Measurements from ENCODE around the gene SLC8A1.

SLC8A1 gene

DNA sequence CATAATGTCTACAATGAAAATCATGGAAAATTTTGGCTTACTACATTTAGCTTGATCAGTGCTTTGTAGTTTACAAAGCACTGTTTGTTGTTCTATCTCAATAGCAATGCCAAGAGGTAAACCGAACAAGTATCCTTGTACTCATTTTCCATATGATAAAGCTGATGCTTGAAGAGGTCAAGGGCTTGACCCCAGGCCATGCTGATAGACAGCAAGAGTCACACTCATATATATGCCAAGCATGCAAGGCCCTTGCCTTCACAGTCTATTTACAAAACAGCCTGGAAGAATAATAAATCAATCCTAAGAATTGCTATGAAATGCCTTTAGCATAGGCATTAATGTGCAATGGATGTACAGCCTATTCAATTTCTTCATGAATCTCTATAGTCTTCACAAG is 71.8 kb downstream of the SLC8A1 start:
- no peak for DNase-seq

DNA sequence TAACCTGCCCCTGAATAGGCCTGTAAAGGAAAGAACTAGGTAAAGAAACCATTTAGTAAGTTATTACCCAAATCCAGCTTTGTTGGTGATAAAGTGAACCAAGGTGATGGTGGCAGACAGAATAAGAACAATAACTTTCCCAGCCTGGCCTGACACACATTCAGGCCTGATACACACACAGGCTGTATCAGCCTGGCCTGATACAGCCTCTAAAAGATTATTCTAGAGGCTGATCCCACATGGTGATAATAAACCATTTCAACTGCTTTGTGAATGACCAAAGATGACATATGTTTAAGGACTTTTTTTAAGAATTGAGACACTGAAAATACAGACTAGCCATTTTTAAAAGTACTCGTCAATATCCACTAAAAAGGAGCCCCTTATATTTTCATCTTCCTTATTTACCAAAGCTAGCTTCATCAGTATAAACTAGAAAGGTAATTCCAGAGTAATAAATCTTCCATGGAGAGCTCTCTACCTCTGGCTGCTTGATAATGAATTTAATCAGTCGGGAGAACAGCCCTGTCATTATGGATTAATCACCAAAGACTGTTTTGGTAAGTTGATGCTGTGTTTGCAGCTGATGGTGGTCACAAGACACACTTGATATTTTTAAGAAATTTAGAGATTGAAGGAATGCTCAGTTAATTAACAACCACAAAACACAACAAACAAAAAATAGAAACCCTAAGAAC is 77.2 kb downstream of the SLC8A1 start:
- DNase-seq = no peak

DNA sequence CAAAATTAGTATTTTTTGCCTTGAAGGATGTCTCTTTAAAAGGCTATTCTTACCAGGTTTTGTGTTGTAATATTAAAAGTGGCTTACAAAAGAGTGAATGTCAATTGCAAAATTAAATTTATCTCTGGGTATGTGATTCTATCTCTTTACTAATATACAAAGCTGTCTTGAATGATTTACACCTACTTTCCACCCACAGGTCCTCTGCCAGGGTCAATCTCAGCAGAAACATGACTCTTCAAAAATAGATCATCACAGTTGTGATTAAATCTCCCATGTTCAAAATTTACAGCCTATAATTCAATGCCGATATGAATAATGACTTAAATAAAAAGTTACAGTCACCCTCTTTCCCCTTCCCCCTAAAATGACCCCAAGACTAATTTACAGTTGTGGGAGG is 78.8 kb downstream of the SLC8A1 start:
- no peak for DNase-seq

DNA sequence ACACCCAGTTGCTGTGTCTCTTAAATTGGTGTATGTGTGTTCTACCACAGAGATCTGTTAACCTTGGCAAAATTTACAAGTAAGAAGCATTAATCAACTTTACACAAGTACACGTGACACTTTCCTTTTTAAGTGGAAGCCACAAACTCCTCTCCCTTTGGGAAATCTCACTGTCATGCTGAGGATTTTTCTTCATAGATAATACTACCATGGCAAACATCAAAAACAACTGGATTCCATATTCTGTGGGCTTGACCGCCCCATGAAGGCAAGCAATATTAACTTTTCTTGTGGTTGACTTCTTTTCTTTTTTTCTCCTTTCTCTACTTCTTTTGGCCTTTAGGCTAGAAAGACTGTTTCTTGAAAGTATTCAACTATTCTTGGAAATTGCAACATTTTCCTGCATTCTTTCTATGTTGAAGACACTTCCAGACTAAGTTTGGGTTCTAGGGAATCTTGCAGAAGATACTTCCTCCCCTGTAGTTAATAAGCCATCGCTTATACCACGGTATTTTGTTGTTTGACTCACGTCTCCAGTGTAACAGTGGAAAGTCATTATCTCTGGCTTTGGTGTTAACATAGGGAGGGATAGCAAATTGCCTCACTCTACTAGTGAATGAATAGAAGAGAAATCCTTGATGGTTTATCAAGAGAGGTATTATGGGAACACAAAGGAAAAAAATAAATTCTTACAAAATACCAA is 79.5 kb downstream of the SLC8A1 start:
- no peak for DNase-seq

DNA sequence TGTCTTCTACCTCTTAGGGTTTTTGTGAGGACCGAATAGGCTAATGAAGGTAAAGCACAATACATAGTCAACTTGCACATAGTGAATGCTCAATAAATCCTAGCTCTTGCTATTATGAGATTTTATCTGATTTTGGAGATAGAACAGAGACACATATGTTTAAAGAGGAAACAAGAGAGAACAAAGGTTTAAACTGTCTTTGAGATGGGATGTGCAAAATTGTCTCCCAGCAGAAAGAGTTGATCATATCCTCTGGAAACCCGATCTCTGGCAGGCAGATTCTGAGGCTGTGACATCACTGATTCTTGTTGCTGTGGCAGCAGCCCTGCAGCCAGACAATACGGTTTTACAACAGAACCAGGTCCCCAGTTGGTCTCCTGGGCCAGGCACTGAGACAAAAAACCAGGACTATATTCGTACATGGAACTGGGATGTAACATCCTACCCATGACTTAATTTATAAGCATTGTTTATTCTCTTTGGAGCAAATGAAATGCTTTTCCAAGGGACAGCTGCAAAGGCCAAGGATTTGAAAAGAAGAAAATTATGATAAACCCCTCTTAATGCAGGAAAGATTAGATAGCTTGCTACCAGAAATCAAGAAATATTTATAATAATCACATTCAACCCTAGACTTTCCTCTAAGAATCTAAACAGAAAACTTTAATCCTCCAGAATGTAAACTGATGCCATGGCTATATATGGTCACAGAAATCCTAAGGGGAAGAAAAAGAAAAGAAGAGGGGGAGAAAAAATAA is 80.2 kb downstream of the SLC8A1 start:
- DNase-seq = no peak

DNA sequence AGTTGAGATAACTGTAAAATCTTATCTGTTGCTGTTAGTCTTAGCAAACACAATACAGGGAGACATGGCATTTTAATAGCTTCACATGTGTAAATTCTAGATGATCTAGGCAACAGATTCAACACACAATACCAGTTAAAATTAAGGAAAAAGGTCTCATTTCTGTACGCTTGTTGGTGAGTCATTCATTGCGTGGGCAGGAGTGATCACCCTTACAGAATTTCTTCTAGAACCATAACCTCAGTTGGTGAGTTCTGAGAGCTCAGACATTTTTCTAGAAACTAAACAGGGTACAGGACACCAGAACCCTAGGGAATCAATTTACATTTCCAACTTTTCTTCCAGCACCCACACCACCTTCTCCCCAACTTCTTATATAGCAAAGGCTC is 81.9 kb downstream of the SLC8A1 start:
- DNase-seq = peak; percentile 12

DNA sequence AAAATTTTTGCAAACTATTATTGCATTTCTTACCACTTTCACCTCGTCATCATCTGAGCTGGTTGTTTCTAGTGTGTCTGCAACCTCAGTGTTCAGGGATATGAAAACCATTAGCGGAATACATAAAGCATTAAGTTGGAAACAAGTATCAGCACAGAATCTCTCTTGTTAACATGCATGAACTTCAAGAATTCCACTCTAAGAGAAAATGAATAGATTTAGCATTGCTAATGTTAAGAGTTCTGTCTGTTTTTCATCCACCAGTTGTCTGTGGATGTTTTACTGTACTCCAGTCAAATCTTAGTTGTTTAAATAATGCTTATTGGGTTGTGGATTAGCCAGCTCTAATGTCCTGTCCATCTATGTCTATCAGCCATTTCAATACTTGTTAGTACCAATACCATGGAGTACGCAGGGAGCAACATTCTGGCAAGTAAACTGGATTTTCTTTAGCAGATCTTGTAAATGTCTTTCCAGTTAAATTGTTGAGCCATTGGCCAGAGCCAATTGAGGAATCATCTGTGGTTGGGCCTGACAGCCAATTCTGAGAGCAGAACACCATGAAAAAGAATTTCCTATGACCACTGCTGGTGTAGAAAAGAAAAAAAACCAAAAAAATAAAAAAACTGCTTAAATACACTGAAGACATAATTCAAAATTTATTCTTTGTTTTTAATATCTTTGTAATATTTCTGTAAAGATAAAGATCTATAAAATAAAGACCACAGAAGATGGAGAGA is 82.5 kb downstream of the SLC8A1 start:
- no peak for DNase-seq

DNA sequence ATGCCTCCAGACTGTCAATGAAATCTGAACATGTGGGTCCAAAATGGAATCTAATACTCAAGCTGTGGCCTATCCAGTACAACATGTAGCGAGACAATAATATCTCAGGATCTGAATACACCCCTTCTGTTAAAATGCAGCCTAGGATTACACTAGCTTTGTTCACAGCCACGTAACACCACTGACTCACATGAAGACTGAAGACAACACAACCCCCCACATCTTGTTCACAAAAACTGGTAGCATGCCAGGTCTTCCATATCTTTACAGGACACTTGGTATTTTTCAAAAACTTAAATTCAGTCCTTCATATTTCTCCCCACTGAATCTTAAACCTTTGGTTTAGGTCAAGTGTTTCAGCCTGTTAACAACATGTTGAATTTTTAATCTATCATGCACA is 84.2 kb downstream of the SLC8A1 start:
- DNase-seq = no peak

DNA sequence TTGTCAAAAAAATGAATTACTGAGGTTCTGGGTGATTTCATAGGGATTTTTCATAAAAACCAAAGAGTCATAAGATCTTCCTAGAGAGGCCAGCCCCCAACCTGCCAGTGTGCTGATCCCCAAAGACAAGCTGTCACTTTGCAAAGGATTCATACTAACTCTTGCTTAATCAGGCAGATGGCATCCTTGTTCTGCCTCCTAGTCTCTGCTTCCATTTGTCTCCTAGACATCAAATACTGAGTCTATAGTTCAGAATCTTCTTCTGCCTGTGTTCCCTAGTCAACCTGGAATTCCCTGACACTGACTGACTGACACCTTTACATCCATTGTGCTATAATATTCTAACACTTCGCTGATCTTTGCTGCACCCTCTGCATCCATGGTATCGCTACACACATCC is 84.9 kb downstream of the SLC8A1 start:
- DNase-seq = no peak

DNA sequence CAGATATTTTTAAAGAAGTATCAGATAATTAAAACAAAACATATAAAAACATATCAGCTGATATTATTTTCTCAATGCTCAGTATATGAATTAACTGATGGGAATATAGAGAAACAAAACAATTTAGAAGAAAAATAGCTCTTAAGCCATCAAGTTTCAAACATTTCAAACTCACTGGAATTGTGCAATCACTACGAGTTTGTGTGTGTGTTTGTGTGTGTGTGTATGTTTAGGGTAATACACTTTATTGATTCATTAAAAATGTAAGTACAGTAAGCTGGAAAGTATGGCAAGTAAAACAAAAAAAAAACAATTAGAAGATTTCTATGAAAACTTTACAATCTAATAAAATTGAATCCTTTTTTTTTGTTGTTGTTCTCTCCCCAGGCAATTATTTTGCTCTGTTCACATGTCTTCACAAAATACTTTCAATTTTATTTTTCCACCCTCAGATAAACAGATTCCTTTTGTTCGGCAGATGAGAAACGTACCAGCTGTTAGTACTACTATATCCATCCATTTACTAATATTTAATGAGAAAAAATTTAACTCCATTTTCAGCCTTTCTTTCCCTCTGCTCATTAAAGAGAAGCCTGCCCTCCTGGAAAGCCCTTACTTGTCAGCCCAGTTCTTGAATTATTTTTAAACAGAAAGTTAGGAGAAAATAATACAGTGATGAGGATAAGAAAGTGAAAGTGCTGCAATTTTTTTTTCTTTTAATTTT is 87.6 kb downstream of the SLC8A1 start:
- no peak for DNase-seq

DNA sequence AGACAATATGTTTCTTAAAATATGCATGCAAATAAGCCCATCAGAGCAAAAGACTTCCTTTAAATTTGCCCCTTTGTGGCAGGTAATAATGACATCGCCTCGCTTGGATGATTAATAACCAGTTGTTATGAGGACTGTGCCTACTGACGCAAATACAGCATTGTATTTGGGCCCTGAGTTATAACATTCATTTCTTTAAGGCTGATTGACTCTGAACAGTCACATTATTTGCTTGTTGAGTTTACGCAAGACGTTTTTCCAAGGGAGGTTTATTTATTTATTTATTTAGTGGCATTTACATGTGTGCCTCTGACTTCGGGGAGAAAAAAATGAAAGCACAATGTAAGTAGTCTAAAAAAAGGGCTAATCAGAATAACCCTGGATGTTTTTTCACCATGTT is 88.3 kb downstream of the SLC8A1 start:
- DNase-seq = no peak

DNA sequence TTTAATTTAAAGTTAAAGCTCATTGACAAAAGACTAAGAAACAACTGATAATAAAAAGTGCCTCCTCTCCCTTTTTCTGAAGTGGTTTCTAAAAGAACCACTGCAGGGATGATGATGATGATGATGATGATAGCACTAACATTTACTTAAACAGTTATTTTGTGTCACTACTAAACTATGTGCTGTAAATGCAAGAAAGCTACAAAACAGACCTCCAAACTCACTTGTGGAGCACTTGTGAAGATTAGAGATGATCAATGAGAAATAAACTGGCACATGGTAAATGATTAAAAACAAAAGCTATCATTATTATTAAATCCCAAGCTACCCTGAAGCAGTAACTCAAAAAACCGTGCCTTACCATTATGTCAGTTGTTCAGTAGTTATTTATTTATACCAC is 88.7 kb downstream of the SLC8A1 start:
- no peak for DNase-seq

DNA sequence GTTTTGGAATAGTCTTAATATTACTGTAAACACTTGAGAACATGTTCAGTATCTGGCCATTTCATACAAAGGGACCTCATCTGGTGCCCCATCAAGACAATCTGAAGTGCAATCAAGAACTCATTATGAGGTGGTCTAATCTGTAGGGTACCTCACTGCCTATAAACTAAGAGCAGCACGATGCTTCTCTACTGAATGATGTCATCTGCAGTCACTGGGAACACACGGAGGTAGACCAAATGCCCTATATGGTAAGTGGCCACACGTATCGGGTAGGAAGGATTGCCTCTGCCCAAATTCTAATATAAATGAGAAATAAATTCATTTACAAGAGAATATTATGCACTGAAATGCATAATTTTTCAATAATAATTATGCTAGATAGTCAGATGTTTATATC is 90.4 kb downstream of the SLC8A1 start:
- DNase-seq = no peak

DNA sequence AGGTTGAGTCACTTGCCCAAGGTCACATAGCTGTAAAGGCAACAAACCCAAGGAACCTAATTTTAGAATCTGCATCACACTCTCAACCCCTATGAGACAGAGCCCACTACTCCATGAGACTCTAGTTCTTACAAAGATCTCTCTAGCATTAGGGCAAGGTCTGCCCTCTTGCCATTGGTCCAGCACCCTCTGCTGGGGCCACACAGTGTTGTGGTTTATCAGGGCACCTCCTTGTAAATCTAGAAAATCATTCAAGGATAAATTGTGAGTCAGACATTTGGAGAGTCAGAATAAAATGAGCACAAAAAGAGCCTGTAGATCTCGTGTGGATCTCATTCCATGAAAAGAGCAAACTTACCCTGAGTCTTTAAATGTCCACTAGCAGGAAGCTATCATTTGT is 91.2 kb downstream of the SLC8A1 start:
- no peak for DNase-seq

DNA sequence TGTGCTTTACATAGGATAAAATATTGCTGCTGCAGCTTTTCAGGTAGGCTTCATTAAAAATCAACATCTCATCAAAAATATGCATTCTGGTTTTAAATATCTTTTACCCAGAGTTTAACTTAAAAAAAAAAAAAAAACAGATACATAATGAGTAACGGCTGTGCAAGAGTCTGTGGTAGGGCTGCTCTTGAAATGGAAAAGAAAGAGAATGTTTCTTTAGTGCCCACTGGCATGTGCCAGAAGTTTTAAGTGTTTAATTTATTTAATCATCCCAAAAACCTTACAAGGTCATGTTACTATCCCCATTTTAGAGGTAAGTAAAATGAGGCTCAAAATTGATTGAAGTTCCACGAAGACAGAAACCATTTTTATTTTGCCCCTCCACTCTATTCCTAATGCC is 92.1 kb downstream of the SLC8A1 start:
- no peak for DNase-seq

DNA sequence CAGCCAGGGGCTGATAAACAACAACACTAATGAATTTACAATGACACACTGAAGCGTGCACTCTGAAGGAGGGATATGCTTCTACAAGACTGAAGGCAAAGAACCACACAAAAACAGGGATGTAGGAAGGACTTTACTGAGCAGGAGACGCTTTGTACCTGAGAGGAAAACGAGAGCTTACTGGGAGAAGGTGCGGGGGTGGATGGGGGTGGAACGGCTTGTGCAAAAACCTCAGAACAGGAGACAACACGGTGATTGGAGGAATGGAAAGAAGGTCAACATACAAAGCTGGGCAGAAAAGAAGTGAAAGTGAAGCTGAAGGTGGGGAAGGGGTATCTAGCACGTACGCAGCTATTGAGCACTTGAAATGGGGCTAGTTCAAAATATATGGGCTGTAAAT is 93.1 kb downstream of the SLC8A1 start:
- no peak for DNase-seq

DNA sequence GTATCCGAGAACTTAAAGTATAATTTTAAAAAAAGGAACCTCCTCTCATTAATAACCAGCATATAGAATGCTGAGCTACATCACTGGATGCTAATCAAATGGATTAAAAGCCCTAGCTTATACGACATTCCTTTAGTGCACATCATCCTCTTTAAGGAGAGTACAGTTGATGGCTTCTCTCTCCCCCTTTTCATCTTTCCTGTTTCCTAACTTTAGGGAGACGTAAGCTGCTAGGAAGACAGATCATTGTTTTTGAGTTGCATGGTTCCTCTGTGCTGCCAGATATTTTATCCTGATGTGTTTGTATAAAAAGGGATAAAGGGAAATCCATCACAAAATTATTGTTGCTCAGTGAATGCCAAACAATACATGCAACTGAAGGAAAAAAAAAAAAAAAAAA is 94.2 kb downstream of the SLC8A1 start:
- no peak for DNase-seq

DNA sequence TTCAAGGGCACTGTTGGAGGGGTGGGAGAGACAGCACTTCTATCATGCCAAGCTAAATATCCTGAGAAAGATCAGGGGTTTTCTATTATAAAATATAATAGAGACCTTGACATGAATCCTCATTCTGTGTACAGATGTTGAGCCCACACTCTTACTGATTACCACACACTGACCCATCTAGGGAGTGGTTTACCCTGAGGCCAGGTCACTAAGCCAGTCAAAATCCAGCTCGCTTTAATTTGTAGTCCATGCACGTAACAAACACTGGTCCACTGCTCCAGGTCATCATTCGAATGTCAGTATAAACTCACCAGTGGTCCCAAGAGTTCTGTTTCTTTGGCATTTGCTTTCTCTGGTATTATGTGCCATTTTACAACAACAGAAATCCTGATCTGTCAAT is 96.4 kb downstream of the SLC8A1 start:
- no peak for DNase-seq

DNA sequence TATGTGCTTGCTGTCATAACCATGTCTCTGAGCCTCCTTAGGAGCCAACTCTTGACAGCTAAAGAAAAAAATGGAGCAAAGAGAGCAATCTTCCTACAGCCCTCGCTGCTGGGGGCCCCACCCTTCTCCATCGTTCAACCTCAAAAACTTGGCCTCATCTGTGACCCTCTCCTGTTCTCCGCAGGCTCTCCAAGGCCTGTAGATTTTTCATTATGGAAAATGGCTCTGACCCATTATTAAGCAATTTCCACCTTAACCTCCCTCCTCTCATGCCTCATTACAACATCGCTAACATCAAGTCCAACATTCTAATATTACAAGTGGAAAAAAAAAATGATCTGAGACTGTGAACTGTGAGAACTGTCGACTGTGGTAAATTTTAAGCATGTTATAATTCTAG is 98.7 kb downstream of the SLC8A1 start:
- DNase-seq = no peak

DNA sequence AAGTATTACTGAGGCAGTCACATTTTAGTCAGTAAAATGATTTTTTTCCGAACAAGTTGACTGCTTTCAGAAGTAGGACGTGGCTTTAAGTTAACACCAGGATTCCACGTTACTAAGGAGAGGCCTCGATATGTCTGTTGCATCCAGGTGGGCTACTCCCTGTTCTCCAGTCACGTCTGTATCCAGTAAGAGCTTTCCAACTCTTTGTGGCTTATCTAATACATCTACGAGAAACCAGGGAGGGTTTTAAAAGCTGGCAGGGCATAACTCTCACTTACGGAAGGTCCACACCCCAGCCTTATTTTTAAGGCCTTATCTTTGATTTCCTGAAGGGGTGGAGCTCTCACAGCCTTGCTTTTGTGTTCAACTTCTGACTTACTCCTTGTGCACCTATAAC is 99.2 kb downstream of the SLC8A1 start:
- no peak for DNase-seq

DNA sequence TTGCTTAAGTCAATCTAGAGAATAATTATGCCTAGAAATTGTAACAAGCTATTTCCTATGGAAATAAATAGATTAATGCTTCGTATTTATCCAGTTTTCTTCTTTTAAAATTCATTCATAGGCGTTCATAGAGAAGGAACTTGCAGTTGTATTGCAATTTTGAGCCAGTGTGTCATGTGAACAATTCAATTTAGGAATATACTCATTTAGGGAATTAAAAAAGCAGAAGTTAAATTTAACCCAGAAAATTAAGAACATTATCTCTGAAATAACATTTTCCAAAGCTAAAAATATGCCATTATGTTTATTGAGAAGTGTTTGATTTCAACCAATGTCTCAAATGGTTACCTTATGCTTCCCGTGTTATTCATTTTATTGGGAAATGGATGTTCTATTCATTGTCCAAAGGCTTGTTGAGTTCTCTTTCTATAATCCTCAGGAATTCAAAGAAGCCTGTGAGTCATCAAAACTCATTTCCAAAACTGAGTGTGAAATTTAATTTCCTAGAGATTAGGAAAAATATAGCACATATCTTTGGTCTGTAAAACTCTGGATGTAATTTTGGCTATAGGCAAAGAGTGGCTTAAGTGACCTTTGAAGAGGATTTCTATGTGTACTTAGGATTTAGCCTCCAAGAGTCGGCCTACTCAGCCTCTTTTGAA is 99.7 kb downstream of the SLC8A1 start:
- DNase-seq = no peak

DNA sequence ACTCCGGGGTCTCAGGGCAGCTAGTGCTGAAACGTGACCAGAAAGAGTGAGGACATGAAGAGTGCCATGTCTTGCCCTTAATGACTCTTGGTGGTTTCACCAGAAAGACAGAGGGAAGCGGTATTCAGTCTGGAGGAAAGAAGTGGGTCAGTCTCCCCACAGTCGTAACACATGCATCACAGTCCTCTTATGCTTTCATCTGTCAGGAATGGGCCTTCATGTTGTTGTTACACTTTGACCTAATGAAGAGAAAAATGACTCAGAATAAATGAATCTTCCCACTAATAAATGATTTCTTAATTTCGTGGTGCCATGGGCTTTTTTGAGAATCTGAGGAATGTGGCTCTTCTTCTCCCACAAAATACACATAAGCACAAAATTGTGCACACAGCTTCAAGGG is 103.2 kb downstream of the SLC8A1 start:
- no peak for DNase-seq
